Measurements from ENCODE around the gene PGAP1. TPM values are rescaled to one million over a fixed set of nuclear protein-coding genes. Genes with fewer than 3 reads are reported as not detected.

Gene PGAP1, protein sequence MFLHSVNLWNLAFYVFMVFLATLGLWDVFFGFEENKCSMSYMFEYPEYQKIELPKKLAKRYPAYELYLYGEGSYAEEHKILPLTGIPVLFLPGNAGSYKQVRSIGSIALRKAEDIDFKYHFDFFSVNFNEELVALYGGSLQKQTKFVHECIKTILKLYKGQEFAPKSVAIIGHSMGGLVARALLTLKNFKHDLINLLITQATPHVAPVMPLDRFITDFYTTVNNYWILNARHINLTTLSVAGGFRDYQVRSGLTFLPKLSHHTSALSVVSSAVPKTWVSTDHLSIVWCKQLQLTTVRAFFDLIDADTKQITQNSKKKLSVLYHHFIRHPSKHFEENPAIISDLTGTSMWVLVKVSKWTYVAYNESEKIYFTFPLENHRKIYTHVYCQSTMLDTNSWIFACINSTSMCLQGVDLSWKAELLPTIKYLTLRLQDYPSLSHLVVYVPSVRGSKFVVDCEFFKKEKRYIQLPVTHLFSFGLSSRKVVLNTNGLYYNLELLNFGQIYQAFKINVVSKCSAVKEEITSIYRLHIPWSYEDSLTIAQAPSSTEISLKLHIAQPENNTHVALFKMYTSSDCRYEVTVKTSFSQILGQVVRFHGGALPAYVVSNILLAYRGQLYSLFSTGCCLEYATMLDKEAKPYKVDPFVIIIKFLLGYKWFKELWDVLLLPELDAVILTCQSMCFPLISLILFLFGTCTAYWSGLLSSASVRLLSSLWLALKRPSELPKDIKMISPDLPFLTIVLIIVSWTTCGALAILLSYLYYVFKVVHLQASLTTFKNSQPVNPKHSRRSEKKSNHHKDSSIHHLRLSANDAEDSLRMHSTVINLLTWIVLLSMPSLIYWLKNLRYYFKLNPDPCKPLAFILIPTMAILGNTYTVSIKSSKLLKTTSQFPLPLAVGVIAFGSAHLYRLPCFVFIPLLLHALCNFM
- total RNA-seq = 8.5 and 11.6 TPM in 2 replicates

GRCh38 chr2:196926562-196927375 lies at the start of gene PGAP1:
PGAP1 (minus strand) TSS chr2:196926707; CDS start chr2:196926616, 91 bp downstream.

GRCh38 chr2:196809260-196809659 lies 117.2 kb downstream of the PGAP1 start, which contains the start of gene C2orf66:
C2orf66 (minus strand) TSS chr2:196809355; CDS start chr2:196809336, 19 bp downstream.

Other genes starting within 250 kb of the PGAP1 start
- 52.5 and 54.7 TPM in 2 replicates for gene GTF3C3, start 127.0 kb downstream of the PGAP1 start, total RNA-seq
- gene C2orf66, start 117.4 kb downstream of the PGAP1 start, total RNA-seq = under 0.01 and 0.12 TPM in 2 replicates